ENCODE measurements around the gene BTBD18.
A peak's percentile ranks its signal among the peaks of the same experiment; 100 is the strongest.
"Not testable (repeated sequence)": the region's sequence is repeated elsewhere in the genome, so short reads cannot be mapped to it uniquely, and the experiment has no call there.

The BTBD18 gene

GRCh38 chr11:57745206-57745605 is 6.4 kb downstream of the BTBD18 start:
- Histone ChIP-seq H3K9ac (ENCODE audit: low read length) (no peak overlapping the region), H3K9me3 (ENCODE audit: control insufficient read depth, low read length) (no peaks in the 10 kb centered on the region), H3K27me3 (ENCODE audit: control insufficient read depth, insufficient read depth, low read length) (no peaks in the 10 kb centered on the region), H3K4me3 (ENCODE audit: low read length) (no peak overlapping the region), H3K4me1 (ENCODE audit: control insufficient read depth, insufficient read depth, low read length) (peaks cover 13% of the 10 kb centered on the region), H3K36me3 (ENCODE audit: control insufficient read depth, insufficient read depth, low read length) (peaks cover 8% of the 10 kb centered on the region)

GRCh38 chr11:57744357-57744756 is 7.3 kb downstream of the BTBD18 start:
- no peak overlapping the region for H3K4me3 ChIP-seq (ENCODE audit: low read length)
- H3K4me1 ChIP-seq (ENCODE audit: control insufficient read depth, insufficient read depth, low read length), result peaks cover 13% of the 10 kb centered on the region
- H3K9ac ChIP-seq (ENCODE audit: low read length), result no peak overlapping the region
- no peaks in the 10 kb centered on the region for H3K27me3 ChIP-seq (ENCODE audit: control insufficient read depth, insufficient read depth, low read length)
- peaks cover 8% of the 10 kb centered on the region for H3K36me3 ChIP-seq (ENCODE audit: control insufficient read depth, insufficient read depth, low read length)
- H3K9me3 ChIP-seq (ENCODE audit: control insufficient read depth, low read length), result no peaks in the 10 kb centered on the region

- peaks cover 13% of the 10 kb centered on the region for H3K4me1 ChIP-seq (ENCODE audit: control insufficient read depth, insufficient read depth, low read length)
- H3K4me3 ChIP-seq (ENCODE audit: low read length), result peak overlapping the region; percentile 72
- peaks cover 8% of the 10 kb centered on the region for H3K36me3 ChIP-seq (ENCODE audit: control insufficient read depth, insufficient read depth, low read length)
- H3K9ac ChIP-seq (ENCODE audit: low read length), result peak overlapping the region; percentile 93
- no peaks in the 10 kb centered on the region for H3K27me3 ChIP-seq (ENCODE audit: control insufficient read depth, insufficient read depth, low read length)
- no peaks in the 10 kb centered on the region for H3K9me3 ChIP-seq (ENCODE audit: control insufficient read depth, low read length)
These were observed 9.5 kb downstream of the BTBD18 start for GRCh38 chr11:57742087-57742452.

GRCh38 chr11:57741132-57742086 is 10.2 kb downstream of the BTBD18 start, which contains the start of gene SELENOH:
TSS of gene SELENOH (plus strand) at chr11:57741491. CDS start at chr11:57741596, 105 bp downstream.
- peaks cover 8% of the 10 kb centered on the region for H3K36me3 ChIP-seq (ENCODE audit: control insufficient read depth, insufficient read depth, low read length)
- peak within 1 kb of the TSS; percentile 93 for H3K9ac ChIP-seq (ENCODE audit: low read length)
- H3K4me1 ChIP-seq (ENCODE audit: control insufficient read depth, insufficient read depth, low read length), result peaks cover 13% of the 10 kb centered on the region
- H3K4me3 ChIP-seq (ENCODE audit: low read length), result peak within 1 kb of the TSS; percentile 72
- no peaks in the 10 kb centered on the region for H3K9me3 ChIP-seq (ENCODE audit: control insufficient read depth, low read length)
- H3K27me3 ChIP-seq (ENCODE audit: control insufficient read depth, insufficient read depth, low read length), result no peaks in the 10 kb centered on the region

- H3K4me3 ChIP-seq (ENCODE audit: low read length), result no peak overlapping the region
- H3K4me1 ChIP-seq (ENCODE audit: control insufficient read depth, insufficient read depth, low read length), result peaks cover 15% of the 10 kb centered on the region
- H3K9me3 ChIP-seq (ENCODE audit: control insufficient read depth, low read length), result no peaks in the 10 kb centered on the region
- no peaks in the 10 kb centered on the region for H3K27me3 ChIP-seq (ENCODE audit: control insufficient read depth, insufficient read depth, low read length)
- peak overlapping the region; percentile 22 for H3K9ac ChIP-seq (ENCODE audit: low read length)
- H3K36me3 ChIP-seq (ENCODE audit: control insufficient read depth, insufficient read depth, low read length), result no peaks in the 10 kb centered on the region
These were observed 15.9 kb downstream of the BTBD18 start for GRCh38 chr11:57735619-57736298.

- Histone ChIP-seq H3K9ac (ENCODE audit: low read length) (no peak overlapping the region), H3K36me3 (ENCODE audit: control insufficient read depth, insufficient read depth, low read length) (no peaks in the 10 kb centered on the region), H3K27me3 (ENCODE audit: control insufficient read depth, insufficient read depth, low read length) (no peaks in the 10 kb centered on the region), H3K4me3 (ENCODE audit: low read length) (no peak overlapping the region), H3K9me3 (ENCODE audit: control insufficient read depth, low read length) (no peaks in the 10 kb centered on the region), H3K4me1 (ENCODE audit: control insufficient read depth, insufficient read depth, low read length) (peaks cover 13% of the 10 kb centered on the region)
These were observed 19.0 kb downstream of the BTBD18 start for GRCh38 chr11:57732661-57733060.

- Histone ChIP-seq H3K9me3 (ENCODE audit: control insufficient read depth, low read length) (no peaks in the 10 kb centered on the region), H3K36me3 (ENCODE audit: control insufficient read depth, insufficient read depth, low read length) (no peaks in the 10 kb centered on the region), H3K9ac (ENCODE audit: low read length) (no peak overlapping the region), H3K4me1 (ENCODE audit: control insufficient read depth, insufficient read depth, low read length) (no peaks in the 10 kb centered on the region), H3K4me3 (ENCODE audit: low read length) (no peak overlapping the region), H3K27me3 (ENCODE audit: control insufficient read depth, insufficient read depth, low read length) (no peaks in the 10 kb centered on the region)
These were observed 22.1 kb downstream of the BTBD18 start for GRCh38 chr11:57729479-57729878.

GRCh38 chr11:57728829-57729228 is 22.8 kb downstream of the BTBD18 start:
- H3K4me3 ChIP-seq (ENCODE audit: low read length), result no peak overlapping the region
- no peaks in the 10 kb centered on the region for H3K4me1 ChIP-seq (ENCODE audit: control insufficient read depth, insufficient read depth, low read length)
- H3K9me3 ChIP-seq (ENCODE audit: control insufficient read depth, low read length), result no peaks in the 10 kb centered on the region
- H3K36me3 ChIP-seq (ENCODE audit: control insufficient read depth, insufficient read depth, low read length), result no peaks in the 10 kb centered on the region
- no peaks in the 10 kb centered on the region for H3K27me3 ChIP-seq (ENCODE audit: control insufficient read depth, insufficient read depth, low read length)
- H3K9ac ChIP-seq (ENCODE audit: low read length), result no peak overlapping the region

- Histone ChIP-seq H3K27me3 (ENCODE audit: control insufficient read depth, insufficient read depth, low read length) (no peaks in the 10 kb centered on the region), H3K4me1 (ENCODE audit: control insufficient read depth, insufficient read depth, low read length) (no peaks in the 10 kb centered on the region), H3K36me3 (ENCODE audit: control insufficient read depth, insufficient read depth, low read length) (no peaks in the 10 kb centered on the region), H3K9ac (ENCODE audit: low read length) (no peak overlapping the region), H3K9me3 (ENCODE audit: control insufficient read depth, low read length) (no peaks in the 10 kb centered on the region), H3K4me3 (ENCODE audit: low read length) (no peak overlapping the region)
These were observed 24.4 kb downstream of the BTBD18 start for GRCh38 chr11:57727185-57727584.

- not testable (repeated sequence) for H3K9me3 ChIP-seq (ENCODE audit: control insufficient read depth, low read length); H3K4me1 ChIP-seq (ENCODE audit: control insufficient read depth, insufficient read depth, low read length); H3K36me3 ChIP-seq (ENCODE audit: control insufficient read depth, insufficient read depth, low read length); H3K4me3 ChIP-seq (ENCODE audit: low read length); H3K9ac ChIP-seq (ENCODE audit: low read length); H3K27me3 ChIP-seq (ENCODE audit: control insufficient read depth, insufficient read depth, low read length)
These were observed 34.9 kb downstream of the BTBD18 start for GRCh38 chr11:57716726-57717125.

GRCh38 chr11:57713835-57714234 is 37.8 kb downstream of the BTBD18 start:
- no peaks in the 10 kb centered on the region for H3K36me3 ChIP-seq (ENCODE audit: control insufficient read depth, insufficient read depth, low read length)
- no peaks in the 10 kb centered on the region for H3K27me3 ChIP-seq (ENCODE audit: control insufficient read depth, insufficient read depth, low read length)
- H3K4me3 ChIP-seq (ENCODE audit: low read length), result no peak overlapping the region
- no peaks in the 10 kb centered on the region for H3K9me3 ChIP-seq (ENCODE audit: control insufficient read depth, low read length)
- H3K4me1 ChIP-seq (ENCODE audit: control insufficient read depth, insufficient read depth, low read length), result peaks cover 17% of the 10 kb centered on the region
- peak overlapping the region; percentile 78 for H3K9ac ChIP-seq (ENCODE audit: low read length)

Measured in mucosa of stomach (tissue), 1 donor.